Esophagus muscularis mucosa (tissue), 3 donors: Measurements from ENCODE around the gene TRMU.

Experiments
- CTCF ChIP-seq, 3 experiments: fragments of 200-600 bp in 2 of 3; fragments of 450-650 bp in 1 of 3; sonication (generic) in 2 of 3; IDR thresholded peaks; one replicate each; pipeline ENCODE4 v1.5.1; 2017 to 2019; ENCODE audit warnings: antibody characterized with exemption in 3 of 3, mild to moderate bottlenecking in 2 of 3, moderate library complexity in 1 of 3
- POLR2AphosphoS5 ChIP-seq, 2 donors: sonication (generic); formaldehyde crosslinking; IDR thresholded peaks; one replicate each; pipeline ENCODE4 v1.6.1; 2017; ENCODE audit warnings: antibody characterized with exemption in 2 of 2

- TF ChIP-seq POLR2AphosphoS5 (IDR thresholded peaks at IDR 0.05): no peak
- no peak for TF ChIP-seq CTCF (IDR thresholded peaks at IDR 0.05)
These were observed 12.4 kb upstream of the TRMU start for GRCh38 chr22:46323162-46323561.
